GM23338 (cell line): ENCODE results near the gene NUP54.

Experiments used
- CREB1 ChIP-seq: fragments of 250-450 bp; sonication (Bioruptor Pico); IDR thresholded peaks from 2 replicates; pipeline ENCODE4 v1.5.0; 2020; ENCODE audit warnings: low read depth, mild to moderate bottlenecking, moderate library complexity
- CTCF ChIP-seq, 2 experiments: fragments of 200-600 bp in 1 of 2; sonication (generic) in 1 of 2; conservative IDR thresholded peaks; 2 replicates each; pipeline versions ENCODE4 v1.5.1 to v1.6.1; 2016 to 2017; ENCODE audit warnings: antibody characterized with exemption in 2 of 2, low read depth in 2 of 2, mild to moderate bottlenecking in 2 of 2, moderate library complexity in 1 of 2
- EZH2 ChIP-seq: fragments of 200-600 bp; sonication (generic); IDR thresholded peaks from one replicate; pipeline ENCODE4 v1.8.0; 2017; ENCODE audit warnings: antibody characterized with exemption, mild to moderate bottlenecking, low read depth; ENCODE audit not compliant: unreplicated experiment
- EZH2phosphoT487 ChIP-seq: fragments of 200-600 bp; sonication (generic); IDR thresholded peaks from one replicate; pipeline ENCODE4 v1.8.1; 2018; ENCODE audit warnings: antibody characterized with exemption; ENCODE audit not compliant: unreplicated experiment
- JUNB ChIP-seq: IDR thresholded peaks from one replicate; pipeline ENCODE4 v1.6.1; 2016; ENCODE audit warnings: antibody characterized with exemption; ENCODE audit not compliant: unreplicated experiment
- NANOG ChIP-seq: IDR thresholded peaks from 2 replicates; pipeline ENCODE4 v1.6.1; 2016; ENCODE audit warnings: antibody characterized with exemption, borderline replicate concordance
- POLR2AphosphoS5 ChIP-seq: IDR thresholded peaks from 2 replicates; pipeline ENCODE4 v1.6.1; 2016; ENCODE audit warnings: antibody characterized with exemption, low read depth
- REST ChIP-seq: IDR thresholded peaks from one replicate; pipeline ENCODE4 v1.6.1; 2018; ENCODE audit warnings: antibody characterized with exemption; ENCODE audit not compliant: unreplicated experiment
- STAT1 ChIP-seq: IDR thresholded peaks from one replicate; pipeline ENCODE4 v1.6.1; 2016; ENCODE audit warnings: antibody characterized with exemption; ENCODE audit not compliant: unreplicated experiment
- ZNF331 ChIP-seq: fragments of 250-450 bp; sonication (Bioruptor Pico); IDR thresholded peaks from 2 replicates; pipeline ENCODE4 v1.5.0; 2020; ENCODE audit warnings: low read depth, mild to moderate bottlenecking, moderate library complexity
- TF ChIP-seq, protein P1 (sequence below): IDR thresholded peaks from 2 replicates; pipeline ENCODE4 v1.6.1; 2016; ENCODE audit warnings: antibody characterized with exemption

DNA sequence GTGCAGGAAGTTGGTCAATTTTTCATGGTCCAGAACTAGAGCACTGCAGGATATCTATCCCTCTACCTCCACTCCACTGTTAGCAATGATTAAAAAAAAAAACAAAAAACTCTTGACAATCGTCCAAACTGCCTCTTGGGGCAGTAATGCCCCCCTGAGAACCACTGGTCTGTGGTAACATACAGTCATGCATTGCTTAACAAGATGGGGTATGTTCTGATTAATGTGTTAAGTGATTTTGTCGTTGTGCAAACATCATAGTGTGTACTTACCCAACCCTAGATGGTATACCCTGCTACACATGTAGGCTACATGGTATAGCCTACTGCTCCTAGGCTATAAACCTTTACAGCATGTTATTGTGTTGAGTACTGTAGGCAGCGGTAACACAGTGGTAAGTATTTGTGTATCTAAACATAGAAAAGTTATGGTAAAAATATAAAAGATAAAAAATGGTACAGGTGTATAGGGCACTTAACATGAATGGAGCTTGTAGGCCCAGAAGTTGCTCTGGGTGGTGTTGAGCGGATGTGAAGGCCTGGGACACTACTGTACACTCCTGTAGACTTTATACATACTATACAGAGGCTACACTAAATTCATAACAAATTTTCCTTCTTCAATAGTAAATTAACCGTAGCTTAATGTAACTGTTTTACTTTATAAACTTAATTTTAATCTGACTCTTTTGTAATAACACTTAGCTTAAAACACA lies 39.6 kb downstream of the NUP54 start:
- TF ChIP-seq EZH2 (no peak), CTCF (conservative IDR thresholded peaks at IDR 0.05; ENCODE audit: low read depth in 2 of 2) (peak; percentile 45 to 55), REST (no peak), POLR2AphosphoS5 (no peak), CREB1 (no peak), STAT1 (no peak), JUNB (no peak), NANOG (no peak), EZH2phosphoT487 (no peak), ZNF331 (no peak)
- TF ChIP-seq, protein P1, sequence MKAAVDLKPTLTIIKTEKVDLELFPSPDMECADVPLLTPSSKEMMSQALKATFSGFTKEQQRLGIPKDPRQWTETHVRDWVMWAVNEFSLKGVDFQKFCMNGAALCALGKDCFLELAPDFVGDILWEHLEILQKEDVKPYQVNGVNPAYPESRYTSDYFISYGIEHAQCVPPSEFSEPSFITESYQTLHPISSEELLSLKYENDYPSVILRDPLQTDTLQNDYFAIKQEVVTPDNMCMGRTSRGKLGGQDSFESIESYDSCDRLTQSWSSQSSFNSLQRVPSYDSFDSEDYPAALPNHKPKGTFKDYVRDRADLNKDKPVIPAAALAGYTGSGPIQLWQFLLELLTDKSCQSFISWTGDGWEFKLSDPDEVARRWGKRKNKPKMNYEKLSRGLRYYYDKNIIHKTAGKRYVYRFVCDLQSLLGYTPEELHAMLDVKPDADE = no peak
